Body of pancreas (tissue), 4 donors: Measurements from ENCODE around the gene SERPINA4.

Source experiments
- POLR2A ChIP-seq, 3 donors: fragments of 450-650 bp; IDR thresholded peaks; one replicate each; pipeline ENCODE4 v1.6.1; 2016; ENCODE audit warnings: antibody characterized with exemption in 3 of 3, mild to moderate bottlenecking in 2 of 3
- TF ChIP-seq, protein P1 (sequence below), 7 experiments: fragments of 450-650 bp in 4 of 7; fragments of 200-600 bp in 3 of 7; sonication (generic) in 3 of 7; IDR thresholded peaks; one replicate each; pipeline ENCODE4 v1.5.1; 2016 to 2019; ENCODE audit warnings: antibody characterized with exemption in 7 of 7

DNA sequence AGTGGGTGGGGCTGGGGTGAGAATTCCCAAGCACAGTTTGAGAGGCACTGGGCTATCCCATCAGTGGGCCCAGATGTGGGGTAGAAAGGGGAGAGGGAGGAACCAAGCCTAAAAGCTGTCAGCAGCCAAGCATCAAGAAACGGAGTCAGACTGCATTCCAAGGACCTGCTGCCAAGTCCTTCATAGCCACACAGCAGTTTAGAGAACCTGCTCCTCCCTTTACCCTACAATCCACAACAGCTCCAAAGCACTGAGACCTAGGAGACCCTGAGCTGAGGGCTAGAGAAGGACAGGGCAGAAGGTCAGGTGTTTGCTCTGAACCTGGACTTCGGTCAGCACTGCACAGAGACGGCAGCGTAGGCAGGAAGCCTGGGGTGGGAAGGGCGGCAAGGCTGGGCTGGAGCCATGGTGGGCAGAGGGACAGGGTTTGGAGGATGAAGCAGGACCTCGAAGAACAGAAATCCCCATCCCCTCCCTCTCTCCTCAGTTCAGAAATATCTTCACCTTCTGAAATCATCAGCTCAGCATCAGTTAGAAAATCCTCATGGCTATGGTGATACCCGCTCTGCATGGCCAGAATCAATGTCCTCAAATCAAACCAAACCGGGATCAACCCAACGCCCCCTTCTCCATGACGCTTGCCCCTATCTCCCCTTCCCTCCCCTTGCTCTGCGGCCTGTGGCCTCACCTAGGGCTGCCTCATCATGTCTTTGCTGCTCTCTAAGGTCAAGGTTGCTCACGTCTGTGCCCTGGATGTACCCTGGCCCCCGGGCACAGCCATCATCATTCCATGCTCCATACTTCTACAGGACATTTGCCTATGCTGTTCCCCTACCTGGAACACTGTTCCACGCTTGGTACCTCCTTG, 12.9 kb upstream of the SERPINA4 start:
- TF ChIP-seq, protein P1, sequence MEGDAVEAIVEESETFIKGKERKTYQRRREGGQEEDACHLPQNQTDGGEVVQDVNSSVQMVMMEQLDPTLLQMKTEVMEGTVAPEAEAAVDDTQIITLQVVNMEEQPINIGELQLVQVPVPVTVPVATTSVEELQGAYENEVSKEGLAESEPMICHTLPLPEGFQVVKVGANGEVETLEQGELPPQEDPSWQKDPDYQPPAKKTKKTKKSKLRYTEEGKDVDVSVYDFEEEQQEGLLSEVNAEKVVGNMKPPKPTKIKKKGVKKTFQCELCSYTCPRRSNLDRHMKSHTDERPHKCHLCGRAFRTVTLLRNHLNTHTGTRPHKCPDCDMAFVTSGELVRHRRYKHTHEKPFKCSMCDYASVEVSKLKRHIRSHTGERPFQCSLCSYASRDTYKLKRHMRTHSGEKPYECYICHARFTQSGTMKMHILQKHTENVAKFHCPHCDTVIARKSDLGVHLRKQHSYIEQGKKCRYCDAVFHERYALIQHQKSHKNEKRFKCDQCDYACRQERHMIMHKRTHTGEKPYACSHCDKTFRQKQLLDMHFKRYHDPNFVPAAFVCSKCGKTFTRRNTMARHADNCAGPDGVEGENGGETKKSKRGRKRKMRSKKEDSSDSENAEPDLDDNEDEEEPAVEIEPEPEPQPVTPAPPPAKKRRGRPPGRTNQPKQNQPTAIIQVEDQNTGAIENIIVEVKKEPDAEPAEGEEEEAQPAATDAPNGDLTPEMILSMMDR (IDR thresholded peaks at IDR 0.05), result no peak
- no peak for TF ChIP-seq POLR2A (IDR thresholded peaks at IDR 0.05)
